WTC11 (cell line): ENCODE measurements around the gene ASCC3. TPM values are rescaled to one million over a fixed set of nuclear protein-coding genes. Genes with fewer than 3 reads are reported as not detected.

Experiments used
- ATAC-seq: fragments of 200-7000 bp; cut with Tn5 transposase; 2 replicates; pipeline ENCODE4 v1.10.0; 2021; ENCODE audit warnings: mild to moderate bottlenecking, moderate library complexity
- CTCF ChIA-PET: fragments of 300-600 bp; sonication (Branson Sonifier 250); formaldehyde crosslinking; loops from one replicate; lab custom pipeline; 2021; ENCODE audit warnings: antibody characterized with exemption; lab: Charles Lee
- POLR2A ChIA-PET: fragments of 350-600 bp; sonication (Branson Sonifier 250); formaldehyde crosslinking; loops from one replicate; lab custom pipeline; 2021; ENCODE audit warnings: antibody characterized with exemption; lab: Charles Lee
- DNase-seq: peaks from one replicate; pipeline ENCODE4 v3.0.0; 2021; ENCODE audit warnings: low spot score
- H3K27ac Mint-ChIP-seq: 2 replicates; pipeline ENCODE4 v1.8.0; 2021; ENCODE audit warnings: mixed read lengths
- H3K27me3 Mint-ChIP-seq: 2 replicates; pipeline ENCODE4 v1.8.0; 2021; ENCODE audit warnings: low read depth, mild to moderate bottlenecking, moderate library complexity, mixed read lengths
- H3K36me3 Mint-ChIP-seq: 2 replicates; pipeline ENCODE4 v1.8.0; 2021; ENCODE audit warnings: mixed read lengths
- H3K4me1 Mint-ChIP-seq: 2 replicates; pipeline ENCODE4 v1.8.0; 2022; ENCODE audit warnings: mixed read lengths
- H3K4me3 Mint-ChIP-seq: 2 replicates; pipeline ENCODE4 v1.8.0; 2021; ENCODE audit warnings: mild to moderate bottlenecking, moderate library complexity, mixed read lengths
- H3K9me3 Mint-ChIP-seq: 2 replicates; pipeline ENCODE4 v1.8.0; 2021; ENCODE audit warnings: mixed read lengths
- ATF2 ChIP-seq: sonication (generic); formaldehyde crosslinking; IDR thresholded peaks from 2 replicates; pipeline ENCODE4 v1.8.1; 2022; ENCODE audit warnings: low read depth, missing genetic modification reagents, borderline replicate concordance
- EMX1 ChIP-seq: fragments of 250-450 bp; sonication (Bioruptor Pico); IDR thresholded peaks from 2 replicates; pipeline ENCODE4 v1.8.0; 2021; ENCODE audit warnings: mild to moderate bottlenecking
- FOXJ3 ChIP-seq: sonication (generic); formaldehyde crosslinking; IDR thresholded peaks from 2 replicates; pipeline ENCODE4 v1.9.0; 2021; ENCODE audit warnings: missing genetic modification reagents, mild to moderate bottlenecking, borderline replicate concordance
- FOXK1 ChIP-seq: sonication (generic); formaldehyde crosslinking; IDR thresholded peaks from 2 replicates; pipeline ENCODE4 v1.8.0; 2022; ENCODE audit warnings: mild to moderate bottlenecking, moderate library complexity, missing genetic modification reagents
- GTF2I ChIP-seq: fragments of 250-450 bp; sonication (Bioruptor Pico); conservative IDR thresholded peaks from 2 replicates; pipeline ENCODE4 v1.4.0; 2021; ENCODE audit warnings: mild to moderate bottlenecking
- MYBL2 ChIP-seq: sonication (generic); formaldehyde crosslinking; IDR thresholded peaks from 2 replicates; pipeline ENCODE4 v1.8.1; 2023; ENCODE audit warnings: mild to moderate bottlenecking, moderate library complexity, missing genetic modification reagents
- NFATC4 ChIP-seq: fragments of 250-450 bp; sonication (Bioruptor Pico); IDR thresholded peaks from 2 replicates; pipeline ENCODE4 v1.9.0; 2021; ENCODE audit warnings: mild to moderate bottlenecking
- RELA ChIP-seq: sonication (generic); formaldehyde crosslinking; IDR thresholded peaks from 2 replicates; pipeline ENCODE4 v1.8.1; 2022; ENCODE audit warnings: missing genetic modification reagents, mild to moderate bottlenecking, borderline replicate concordance
- RORB ChIP-seq: fragments of 250-450 bp; sonication (Bioruptor Pico); IDR thresholded peaks from 2 replicates; pipeline ENCODE4 v1.9.0; 2021; ENCODE audit warnings: mild to moderate bottlenecking
- SP1 ChIP-seq: sonication (generic); formaldehyde crosslinking; conservative IDR thresholded peaks from 2 replicates; pipeline ENCODE4 v1.8.1; 2022; ENCODE audit warnings: missing genetic modification reagents
- STAT6 ChIP-seq: sonication (generic); formaldehyde crosslinking; conservative IDR thresholded peaks from 2 replicates; pipeline ENCODE4 v1.8.1; 2023; ENCODE audit warnings: mild to moderate bottlenecking, low read depth, missing genetic modification reagents, moderate library complexity
- ZNF423 ChIP-seq: fragments of 250-450 bp; sonication (Bioruptor Pico); IDR thresholded peaks from 2 replicates; pipeline ENCODE4 v2.1.2; 2022; ENCODE audit warnings: mild to moderate bottlenecking, moderate library complexity
- total RNA-seq: library from RNA; stranded (reverse); gene quantifications from 3 replicates; pipeline ENCODE4 v1.2.3, GENCODE V29; 2021
- TF ChIP-seq, protein P1 (sequence below): sonication (generic); formaldehyde crosslinking; IDR thresholded peaks from 2 replicates; pipeline ENCODE4 v1.8.0; 2023; ENCODE audit warnings: missing genetic modification reagents
- TF ChIP-seq, protein P2 (sequence below): sonication (generic); formaldehyde crosslinking; IDR thresholded peaks from 2 replicates; pipeline ENCODE4 v1.8.1; 2023; ENCODE audit warnings: mild to moderate bottlenecking, missing genetic modification reagents, moderate library complexity
- TF ChIP-seq, protein P3 (sequence below): sonication (generic); formaldehyde crosslinking; IDR thresholded peaks from 2 replicates; pipeline ENCODE4 v1.8.0; 2023; ENCODE audit warnings: mild to moderate bottlenecking, missing genetic modification reagents
- TF ChIP-seq, protein P4 (sequence below): sonication (generic); formaldehyde crosslinking; IDR thresholded peaks from 2 replicates; pipeline ENCODE4 v1.8.1; 2022; ENCODE audit warnings: low read depth, mild to moderate bottlenecking, moderate library complexity, missing genetic modification reagents, borderline replicate concordance

Gene ASCC3
- total RNA-seq, 1 experiment from 2014 or later, result 80.7 TPM

- TF ChIP-seq, protein P1, sequence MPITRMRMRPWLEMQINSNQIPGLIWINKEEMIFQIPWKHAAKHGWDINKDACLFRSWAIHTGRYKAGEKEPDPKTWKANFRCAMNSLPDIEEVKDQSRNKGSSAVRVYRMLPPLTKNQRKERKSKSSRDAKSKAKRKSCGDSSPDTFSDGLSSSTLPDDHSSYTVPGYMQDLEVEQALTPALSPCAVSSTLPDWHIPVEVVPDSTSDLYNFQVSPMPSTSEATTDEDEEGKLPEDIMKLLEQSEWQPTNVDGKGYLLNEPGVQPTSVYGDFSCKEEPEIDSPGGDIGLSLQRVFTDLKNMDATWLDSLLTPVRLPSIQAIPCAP (CRISPR knock-in tag), result no peak
- TF ChIP-seq ATF2 (no peak), MYBL2 (no peak), STAT6 (CRISPR knock-in tag) (no peak)
These were observed 34.9 kb downstream of the ASCC3 start (continued) for GRCh38 chr6:100846276-100846675.

DNA sequence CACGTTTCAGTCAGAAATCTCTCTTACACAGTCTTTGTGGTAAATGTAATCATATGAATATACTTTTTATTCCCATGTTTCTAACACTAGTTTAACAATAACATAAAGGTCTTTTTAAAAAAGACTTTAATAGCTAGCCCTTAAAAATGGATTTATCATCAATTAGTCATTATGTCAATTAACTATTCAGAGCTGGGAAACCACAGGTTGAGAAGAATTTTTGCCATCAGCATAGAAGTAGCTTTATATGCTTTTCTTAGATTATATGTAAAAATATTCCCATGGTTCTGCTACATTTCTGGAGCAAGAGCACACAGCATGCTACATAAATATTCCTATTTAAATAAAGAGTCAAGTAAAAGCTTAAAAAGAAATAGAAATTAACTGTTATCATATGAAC, 35.5 kb downstream of the ASCC3 start:
- ATAC-seq (no peak), DNase-seq (no peak)
- Mint-ChIP-seq H3K9me3 (no peaks in the 10 kb centered on the region), H3K27ac (no peak overlapping the region), H3K4me1 (peaks cover 24% of the 10 kb centered on the region), H3K36me3 (peaks cover 9% of the 10 kb centered on the region), H3K27me3 (no peaks in the 10 kb centered on the region), H3K4me3 (no peak overlapping the region)
- CTCF ChIA-PET, result no interaction called here
- POLR2A ChIA-PET, result no interaction called here
- TF ChIP-seq STAT6 (CRISPR knock-in tag) (no peak), SP1 (CRISPR knock-in tag) (no peak), RELA (CRISPR knock-in tag) (no peak), NFATC4 (CRISPR knock-in tag) (no peak), FOXJ3 (no peak)
- TF ChIP-seq, protein P2, sequence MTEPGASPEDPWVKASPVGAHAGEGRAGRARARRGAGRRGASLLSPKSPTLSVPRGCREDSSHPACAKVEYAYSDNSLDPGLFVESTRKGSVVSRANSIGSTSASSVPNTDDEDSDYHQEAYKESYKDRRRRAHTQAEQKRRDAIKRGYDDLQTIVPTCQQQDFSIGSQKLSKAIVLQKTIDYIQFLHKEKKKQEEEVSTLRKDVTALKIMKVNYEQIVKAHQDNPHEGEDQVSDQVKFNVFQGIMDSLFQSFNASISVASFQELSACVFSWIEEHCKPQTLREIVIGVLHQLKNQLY (CRISPR knock-in tag), result no peak
- TF ChIP-seq, protein P3, sequence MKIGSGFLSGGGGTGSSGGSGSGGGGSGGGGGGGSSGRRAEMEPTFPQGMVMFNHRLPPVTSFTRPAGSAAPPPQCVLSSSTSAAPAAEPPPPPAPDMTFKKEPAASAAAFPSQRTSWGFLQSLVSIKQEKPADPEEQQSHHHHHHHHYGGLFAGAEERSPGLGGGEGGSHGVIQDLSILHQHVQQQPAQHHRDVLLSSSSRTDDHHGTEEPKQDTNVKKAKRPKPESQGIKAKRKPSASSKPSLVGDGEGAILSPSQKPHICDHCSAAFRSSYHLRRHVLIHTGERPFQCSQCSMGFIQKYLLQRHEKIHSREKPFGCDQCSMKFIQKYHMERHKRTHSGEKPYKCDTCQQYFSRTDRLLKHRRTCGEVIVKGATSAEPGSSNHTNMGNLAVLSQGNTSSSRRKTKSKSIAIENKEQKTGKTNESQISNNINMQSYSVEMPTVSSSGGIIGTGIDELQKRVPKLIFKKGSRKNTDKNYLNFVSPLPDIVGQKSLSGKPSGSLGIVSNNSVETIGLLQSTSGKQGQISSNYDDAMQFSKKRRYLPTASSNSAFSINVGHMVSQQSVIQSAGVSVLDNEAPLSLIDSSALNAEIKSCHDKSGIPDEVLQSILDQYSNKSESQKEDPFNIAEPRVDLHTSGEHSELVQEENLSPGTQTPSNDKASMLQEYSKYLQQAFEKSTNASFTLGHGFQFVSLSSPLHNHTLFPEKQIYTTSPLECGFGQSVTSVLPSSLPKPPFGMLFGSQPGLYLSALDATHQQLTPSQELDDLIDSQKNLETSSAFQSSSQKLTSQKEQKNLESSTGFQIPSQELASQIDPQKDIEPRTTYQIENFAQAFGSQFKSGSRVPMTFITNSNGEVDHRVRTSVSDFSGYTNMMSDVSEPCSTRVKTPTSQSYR (CRISPR knock-in tag), result no peak

- no peak overlapping the region for H3K27ac Mint-ChIP-seq
- no peak overlapping the region for H3K4me3 Mint-ChIP-seq
- no peaks in the 10 kb centered on the region for H3K27me3 Mint-ChIP-seq
- no peaks in the 10 kb centered on the region for H3K36me3 Mint-ChIP-seq
- H3K4me1 Mint-ChIP-seq, result peaks cover 21% of the 10 kb centered on the region
- TF ChIP-seq GTF2I (no peak), ZNF423 (no peak), RORB (CRISPR knock-in tag) (no peak), FOXK1 (CRISPR knock-in tag) (no peak), ATF2 (no peak), EMX1 (CRISPR knock-in tag) (no peak)
- TF ChIP-seq, protein P4, sequence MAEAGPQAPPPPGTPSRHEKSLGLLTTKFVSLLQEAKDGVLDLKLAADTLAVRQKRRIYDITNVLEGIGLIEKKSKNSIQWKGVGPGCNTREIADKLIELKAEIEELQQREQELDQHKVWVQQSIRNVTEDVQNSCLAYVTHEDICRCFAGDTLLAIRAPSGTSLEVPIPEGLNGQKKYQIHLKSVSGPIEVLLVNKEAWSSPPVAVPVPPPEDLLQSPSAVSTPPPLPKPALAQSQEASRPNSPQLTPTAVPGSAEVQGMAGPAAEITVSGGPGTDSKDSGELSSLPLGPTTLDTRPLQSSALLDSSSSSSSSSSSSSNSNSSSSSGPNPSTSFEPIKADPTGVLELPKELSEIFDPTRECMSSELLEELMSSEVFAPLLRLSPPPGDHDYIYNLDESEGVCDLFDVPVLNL (CRISPR knock-in tag), result no peak
- TF ChIP-seq, all 79 proteins: peak for 0
- POLR2A ChIA-PET, result no interaction called here
- DNase-seq (no peak), ATAC-seq (no peak)
- CTCF ChIA-PET, result no interaction called here
- no peaks in the 10 kb centered on the region for H3K9me3 Mint-ChIP-seq
These were observed 41.7 kb downstream of the ASCC3 start for GRCh38 chr6:100839419-100839818.
